Measurements from ENCODE around the gene CDH13.

DNA sequence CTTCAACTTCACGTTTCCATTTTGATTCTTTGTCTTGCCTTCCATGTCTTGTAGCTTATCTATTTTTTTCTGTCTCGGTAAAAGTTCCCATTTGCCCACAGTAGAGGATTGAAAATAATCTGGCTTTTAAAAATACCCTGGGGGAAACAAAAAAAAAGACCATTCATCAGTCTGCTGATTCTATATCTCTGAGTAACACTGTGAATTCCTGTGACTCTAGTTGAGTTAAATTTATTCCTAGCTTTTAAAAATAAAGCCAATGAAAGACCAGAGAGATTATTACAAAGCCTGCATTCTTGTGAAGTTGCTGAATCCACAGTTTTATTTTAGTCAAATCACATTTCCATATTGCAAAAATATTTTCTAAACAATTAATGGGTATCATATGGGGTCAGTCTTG, 532.3 kb downstream of the CDH13 start:
- TF ChIP-seq NANOG (IDR thresholded peaks at IDR 0.05; ENCODE audit: insufficient read depth, low read depth, low read length, poor library complexity, severe bottlenecking) (no peak), KDM1A (IDR thresholded peaks at IDR 0.05; ENCODE audit: borderline replicate concordance, low read length) (no peak), BACH1 (IDR thresholded peaks at IDR 0.05; ENCODE audit: low read length) (no peak), POLR2AphosphoS5 (IDR thresholded peaks at IDR 0.05; ENCODE audit: low read depth, low read length) (no peak), BRCA1 (IDR thresholded peaks at IDR 0.05; ENCODE audit: low read depth, low read length) (no peak), HDAC6 (IDR thresholded peaks at IDR 0.05; ENCODE audit: low read depth, low read length) (no peak), RFX5 (IDR thresholded peaks at IDR 0.05; ENCODE audit: borderline replicate concordance, low read depth, low read length) (no peak), RAD21 (IDR thresholded peaks at IDR 0.05 in 1 of 2, conservative IDR thresholded peaks at IDR 0.05 in 1 of 2; ENCODE audit: low read depth in 2 of 2, low read length in 2 of 2) (no peak), RXRA (IDR thresholded peaks at IDR 0.05; ENCODE audit: insufficient read depth, low read depth, low read length) (no peak)
- TF ChIP-seq, protein P1, sequence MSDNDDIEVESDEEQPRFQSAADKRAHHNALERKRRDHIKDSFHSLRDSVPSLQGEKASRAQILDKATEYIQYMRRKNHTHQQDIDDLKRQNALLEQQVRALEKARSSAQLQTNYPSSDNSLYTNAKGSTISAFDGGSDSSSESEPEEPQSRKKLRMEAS (IDR thresholded peaks at IDR 0.05), result no peak
